NCI-H748 (cell line): ENCODE results near the gene SETD2.
"Not testable (repeated sequence)": the region's sequence is repeated elsewhere in the genome, so short reads cannot be mapped to it uniquely, and the experiment has no call there.

Experiments used
- DNase-seq: peaks from one replicate; lab custom pipeline; 2025; ENCODE audit not compliant: unreplicated experiment; lab: John Stamatoyannopoulos, UW

The SETD2 gene

DNA sequence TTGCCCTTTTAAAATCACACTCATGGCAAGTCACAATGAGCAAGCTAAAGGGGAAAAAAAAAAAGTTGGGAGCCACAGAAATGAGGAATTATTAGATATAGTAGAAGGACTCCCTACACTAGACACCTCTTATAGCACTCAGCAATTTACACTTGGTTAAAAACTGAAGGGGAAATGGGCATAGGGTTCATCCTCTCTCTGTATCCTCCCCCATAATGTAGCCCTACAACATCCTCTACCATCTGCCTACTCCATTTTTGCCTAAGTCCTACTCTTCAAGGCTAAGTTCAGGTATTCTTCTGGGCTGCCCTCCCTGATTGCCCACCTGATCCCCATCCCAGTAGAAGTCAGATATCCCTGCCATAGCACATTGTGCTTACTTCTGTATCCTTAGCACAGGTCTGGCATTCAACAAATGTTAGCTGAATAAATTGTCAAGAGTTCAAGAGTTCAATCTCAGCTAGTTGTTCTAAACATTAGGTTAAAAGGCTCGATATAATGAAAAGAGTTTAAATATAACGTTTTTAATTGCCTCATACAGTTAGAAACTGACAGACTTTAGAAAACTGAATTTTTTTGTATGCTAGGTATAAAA is 14.5 kb downstream of the SETD2 start:
- DNase-seq = no peak

DNA sequence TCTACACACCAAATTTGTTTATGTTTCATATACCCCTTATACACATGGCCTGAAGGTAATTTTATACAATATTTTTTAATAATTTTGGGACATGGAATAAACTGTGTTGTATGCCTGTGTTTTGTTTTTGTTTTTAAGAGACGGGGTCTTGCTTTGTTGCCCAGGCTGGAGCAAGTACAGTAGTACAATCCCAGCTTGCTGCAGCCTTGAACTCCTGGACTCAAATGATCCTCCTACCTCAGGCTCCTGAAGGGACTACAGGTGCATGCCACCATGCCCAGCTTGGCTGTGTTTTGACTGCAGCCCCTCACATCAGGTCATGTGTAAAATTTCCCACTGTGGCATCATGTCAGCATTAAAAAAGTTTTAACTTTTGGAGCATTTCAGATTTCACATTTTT is 18.6 kb downstream of the SETD2 start:
- DNase-seq = no peak

DNA sequence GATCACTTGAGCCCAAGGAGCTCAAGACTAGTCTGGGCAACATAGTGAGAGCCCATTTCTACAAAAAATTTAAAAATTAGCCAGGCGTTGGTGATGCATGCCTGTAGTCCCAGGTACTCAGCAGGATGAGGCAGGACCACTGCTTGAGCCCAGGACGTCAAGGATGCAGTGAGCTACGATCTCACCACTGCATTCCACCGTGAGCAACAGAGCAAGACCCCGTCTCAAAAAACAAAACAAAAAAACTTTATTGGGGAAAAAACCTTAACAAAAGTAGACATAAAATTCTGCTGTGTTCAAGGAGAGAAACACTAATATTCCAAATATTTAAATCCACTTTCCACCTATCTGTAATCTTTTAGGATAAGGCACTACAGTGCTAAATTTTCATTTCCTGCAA is 20.8 kb downstream of the SETD2 start:
- DNase-seq = no peak

DNA sequence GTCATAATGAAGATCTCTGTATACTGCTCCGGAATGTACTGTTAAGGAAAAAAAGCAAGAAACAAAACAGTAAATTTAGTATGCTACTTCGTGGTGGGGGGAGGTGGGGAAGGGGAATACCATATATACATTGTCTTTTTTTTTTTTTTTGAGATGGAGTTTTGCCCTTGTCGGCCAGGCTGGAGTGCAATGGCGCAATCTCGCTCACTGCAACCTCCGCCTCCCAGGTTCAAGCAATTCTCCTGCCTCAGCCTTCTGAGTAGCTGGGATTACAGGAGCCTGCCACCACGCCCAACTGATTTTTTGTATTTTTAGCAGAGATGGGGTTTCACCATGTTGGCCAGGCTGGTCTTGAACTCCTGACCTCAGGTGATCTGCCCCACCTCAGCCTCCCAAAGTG is 21.4 kb downstream of the SETD2 start:
- not testable (repeated sequence) for DNase-seq

DNA sequence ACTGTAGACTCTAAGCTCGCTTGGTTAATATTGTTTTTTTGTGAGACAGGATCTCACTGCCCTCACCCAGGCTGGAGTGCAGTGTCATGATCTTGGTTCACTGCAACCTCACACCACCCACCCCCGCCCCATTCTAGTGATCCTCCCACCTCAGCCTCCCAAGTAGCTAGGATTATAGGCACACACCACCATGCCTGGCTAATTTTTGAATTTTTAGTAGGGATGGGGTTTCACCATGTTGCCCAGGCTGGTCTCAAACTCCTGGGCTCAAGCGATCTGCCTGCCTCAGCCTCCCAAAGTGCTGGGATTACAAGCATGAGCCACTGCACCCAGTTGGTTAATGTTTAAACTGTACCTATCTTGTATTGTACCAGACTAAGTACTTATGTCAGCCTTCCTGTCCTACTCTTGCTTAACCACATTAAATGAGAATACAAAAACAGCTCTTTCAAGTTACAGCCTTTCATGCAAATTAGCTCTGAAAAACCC is 22.9 kb downstream of the SETD2 start:
- not testable (repeated sequence) for DNase-seq

DNA sequence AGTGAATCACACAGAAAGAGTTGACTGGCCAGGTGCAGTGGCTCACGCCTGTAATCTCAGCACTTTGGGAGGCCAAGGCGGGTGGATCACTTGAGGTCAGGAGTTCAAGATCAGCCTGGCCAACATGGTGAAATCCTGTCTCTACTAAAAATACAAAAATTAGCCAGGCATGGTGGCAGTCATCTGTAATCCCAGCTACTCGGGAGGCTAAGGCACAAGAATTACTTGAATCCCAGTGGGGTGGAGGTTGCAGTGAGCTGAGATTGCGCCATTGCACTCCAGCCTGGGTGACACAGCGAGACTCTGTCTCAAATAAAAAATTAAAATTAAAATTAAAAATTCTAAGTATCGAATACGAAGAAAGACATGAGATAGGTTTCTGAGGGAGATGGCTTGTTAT is 23.4 kb downstream of the SETD2 start:
- DNase-seq = not testable (repeated sequence)

DNA sequence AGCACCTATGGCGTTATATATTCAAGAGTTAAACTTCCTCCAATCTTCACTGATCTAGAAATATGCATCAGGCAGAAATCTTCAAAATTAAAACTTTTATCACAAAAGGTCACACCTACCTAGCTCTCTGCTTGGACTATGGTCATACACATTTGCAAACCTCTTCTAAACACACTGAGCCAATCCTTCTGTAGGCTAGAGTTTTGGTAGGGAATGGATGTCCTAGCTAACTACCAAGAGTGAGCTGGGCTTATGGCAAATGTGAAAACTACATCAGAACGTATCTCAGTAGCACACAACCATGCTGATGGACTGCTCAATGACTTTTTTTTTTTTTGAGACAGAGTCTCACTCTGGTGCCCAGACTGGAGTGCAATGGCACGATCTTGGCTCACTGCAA is 29.6 kb downstream of the SETD2 start:
- DNase-seq = no peak

DNA sequence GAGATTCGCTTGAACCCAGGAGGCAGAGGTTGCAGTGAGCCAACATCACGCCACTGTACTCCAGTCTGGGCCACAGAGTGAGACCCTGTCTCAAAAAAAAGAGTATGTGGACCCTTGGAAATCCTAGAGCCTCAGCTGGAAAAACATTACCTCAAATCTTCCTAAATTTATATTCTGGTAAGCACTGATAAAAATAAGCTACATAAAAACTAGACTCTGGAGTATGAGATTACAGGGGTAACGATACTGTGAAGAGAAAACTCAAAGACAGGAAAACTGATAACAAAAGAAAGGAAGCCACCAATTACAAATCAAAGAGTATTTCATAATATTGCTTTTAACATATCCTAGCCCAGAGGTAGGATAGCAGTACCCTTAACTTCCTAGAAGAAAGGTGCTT is 30.3 kb downstream of the SETD2 start:
- no peak for DNase-seq

DNA sequence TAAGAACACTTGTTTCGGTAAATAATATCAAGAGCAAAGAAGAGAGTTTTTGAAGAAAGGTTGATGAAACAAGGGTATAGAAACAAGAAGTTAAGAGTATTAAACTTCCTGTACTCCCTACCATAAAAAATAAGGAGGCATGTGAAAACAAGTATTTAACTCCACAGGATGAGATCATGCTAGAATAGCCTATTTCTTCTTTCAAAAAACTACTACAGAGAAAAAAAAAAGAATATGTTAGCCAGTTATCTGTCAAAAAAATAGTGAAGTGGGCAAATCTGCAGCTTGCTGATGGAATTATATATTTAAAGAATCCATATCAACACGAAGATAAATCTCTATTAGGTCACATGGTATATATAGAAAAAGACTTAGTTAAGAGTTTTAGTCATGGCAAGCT is 33.4 kb downstream of the SETD2 start:
- DNase-seq = no peak

DNA sequence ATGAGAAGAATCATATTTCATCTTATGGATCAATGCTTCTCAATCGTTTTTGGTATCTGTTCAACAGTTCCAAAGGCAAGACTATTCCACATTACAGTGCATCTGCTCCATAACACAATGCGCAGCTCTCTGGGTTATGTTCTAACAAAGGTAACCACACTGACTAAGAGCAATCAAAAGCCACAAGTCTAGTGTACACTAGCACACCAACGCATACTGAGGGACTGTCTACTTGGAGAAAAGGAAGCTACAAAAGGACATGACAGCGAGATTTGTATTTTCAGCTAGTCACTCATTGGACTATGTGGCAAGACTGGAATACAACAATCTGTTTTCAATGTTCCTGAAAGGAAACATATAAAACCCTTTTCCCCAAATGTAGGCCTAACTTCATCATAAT is 35.8 kb downstream of the SETD2 start:
- DNase-seq = no peak

DNA sequence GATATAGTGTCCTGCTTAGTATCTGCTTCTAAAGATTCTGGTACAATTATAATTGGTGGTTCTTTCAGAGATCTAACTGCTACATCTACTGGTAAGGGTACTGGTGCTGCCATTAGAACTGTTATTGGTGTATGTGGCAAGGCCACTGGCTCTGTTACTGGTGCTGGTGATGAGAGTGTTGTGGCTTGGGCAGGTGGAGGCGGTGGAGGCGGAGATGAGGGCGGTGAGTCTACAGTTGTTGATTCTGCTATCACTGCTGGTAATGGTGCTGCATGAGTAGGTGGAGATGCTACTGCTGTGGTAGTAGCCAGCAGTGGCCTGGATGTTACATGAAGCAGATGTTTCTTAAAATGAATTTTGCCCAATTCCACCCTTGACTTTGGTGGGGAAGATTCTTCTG is 40.1 kb downstream of the SETD2 start:
- DNase-seq = no peak

DNA sequence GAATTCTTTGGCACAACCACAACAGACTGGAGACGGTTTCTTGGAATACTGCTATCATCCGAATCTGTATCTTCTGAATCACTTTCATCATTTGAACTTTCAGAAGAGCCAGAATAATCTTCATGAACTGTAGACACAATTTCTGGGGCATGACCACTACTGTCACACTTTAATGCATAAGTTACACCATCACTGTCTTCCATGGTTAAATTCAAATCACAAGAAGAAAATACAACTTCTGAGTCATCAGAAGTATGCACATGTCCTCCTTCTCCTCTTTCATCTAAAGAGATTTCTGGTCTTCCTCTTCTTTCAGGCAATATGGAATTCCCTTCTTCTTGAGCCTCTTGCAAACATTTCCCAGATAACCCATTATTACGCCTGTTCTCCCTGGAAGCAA is 42.5 kb downstream of the SETD2 start:
- DNase-seq = no peak

DNA sequence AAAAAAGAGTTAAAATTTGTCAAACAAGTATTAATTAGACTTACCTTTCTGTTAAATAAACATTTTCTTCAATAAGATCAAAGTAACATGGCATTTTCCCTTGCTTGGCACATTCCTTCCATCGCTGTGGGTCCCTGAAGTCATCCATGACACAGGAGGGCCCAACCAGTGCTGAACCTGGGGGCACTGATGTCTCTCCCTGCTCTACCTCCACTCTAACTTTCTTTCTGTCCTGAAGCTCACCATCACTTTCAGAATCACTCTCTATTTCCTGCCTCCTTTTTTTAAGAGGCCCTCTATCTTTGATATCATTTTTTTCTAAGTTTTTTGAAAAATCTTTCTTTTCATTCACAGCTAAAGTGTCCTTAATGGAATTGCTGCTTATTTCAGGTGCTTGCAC is 43.8 kb downstream of the SETD2 start:
- no peak for DNase-seq

DNA sequence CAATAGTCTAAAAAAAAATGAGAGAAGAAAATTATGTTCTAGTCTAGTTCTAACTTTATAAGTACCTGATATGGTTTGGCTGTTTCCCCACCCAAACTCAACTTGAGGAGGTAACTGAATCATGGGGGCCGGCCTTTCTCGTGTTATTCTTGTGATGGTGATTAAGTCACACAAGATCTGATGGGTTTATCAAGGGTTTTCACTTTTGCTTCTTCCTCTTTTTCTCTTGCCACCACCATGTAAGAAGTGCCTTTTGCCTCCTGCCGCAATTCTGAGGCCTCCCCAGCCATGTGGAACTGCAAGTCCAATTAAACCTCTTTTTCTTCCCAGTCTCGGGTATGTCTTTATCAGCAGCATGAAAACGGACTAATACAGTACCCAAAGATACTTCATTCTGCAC is 44.5 kb downstream of the SETD2 start:
- not testable (repeated sequence) for DNase-seq

DNA sequence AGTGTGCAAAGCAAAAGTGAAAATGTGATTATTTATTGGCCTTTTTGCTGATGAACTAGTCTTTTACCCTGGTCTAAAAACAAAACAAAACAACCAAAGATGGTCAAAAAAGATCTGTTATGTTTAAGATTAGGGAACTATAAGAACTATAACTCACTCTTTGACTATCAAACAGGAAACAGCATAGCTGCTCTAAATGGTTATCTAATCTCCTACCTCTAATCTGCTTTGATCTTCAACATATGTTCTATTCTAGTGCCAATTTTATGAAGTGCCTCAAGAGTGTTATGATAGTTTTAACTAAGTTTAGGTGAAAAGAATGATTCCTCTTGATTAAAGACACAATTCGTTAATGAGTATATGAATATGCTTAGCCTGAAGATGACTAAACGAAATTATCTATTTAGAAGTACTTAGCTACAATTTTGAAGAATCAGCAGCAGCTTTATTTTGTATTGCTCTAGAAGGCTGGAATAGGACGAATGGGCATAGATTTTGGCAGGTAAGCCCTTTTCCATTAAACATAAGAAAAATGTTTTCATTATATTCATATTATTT is 46.0 kb downstream of the SETD2 start:
- no peak for DNase-seq

DNA sequence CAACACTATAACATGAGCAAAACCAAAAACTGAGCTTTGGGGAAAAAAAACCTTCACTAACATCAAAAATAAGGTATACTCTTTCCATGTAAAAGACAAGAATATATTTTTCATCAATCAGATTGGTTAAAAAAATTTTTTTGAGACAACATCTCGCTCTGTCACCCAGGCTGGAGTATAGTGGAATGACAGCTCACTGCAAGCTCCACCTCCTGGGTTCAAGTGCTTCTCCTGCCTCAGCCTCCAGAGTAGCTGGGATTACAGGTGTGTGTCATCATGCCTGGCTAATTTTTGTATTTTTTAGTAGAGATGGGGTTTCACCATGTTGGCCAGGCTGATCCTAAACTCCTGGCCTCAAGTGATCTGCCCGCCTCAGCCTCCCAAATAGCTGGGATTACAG is 48.4 kb downstream of the SETD2 start:
- not testable (repeated sequence) for DNase-seq

DNA sequence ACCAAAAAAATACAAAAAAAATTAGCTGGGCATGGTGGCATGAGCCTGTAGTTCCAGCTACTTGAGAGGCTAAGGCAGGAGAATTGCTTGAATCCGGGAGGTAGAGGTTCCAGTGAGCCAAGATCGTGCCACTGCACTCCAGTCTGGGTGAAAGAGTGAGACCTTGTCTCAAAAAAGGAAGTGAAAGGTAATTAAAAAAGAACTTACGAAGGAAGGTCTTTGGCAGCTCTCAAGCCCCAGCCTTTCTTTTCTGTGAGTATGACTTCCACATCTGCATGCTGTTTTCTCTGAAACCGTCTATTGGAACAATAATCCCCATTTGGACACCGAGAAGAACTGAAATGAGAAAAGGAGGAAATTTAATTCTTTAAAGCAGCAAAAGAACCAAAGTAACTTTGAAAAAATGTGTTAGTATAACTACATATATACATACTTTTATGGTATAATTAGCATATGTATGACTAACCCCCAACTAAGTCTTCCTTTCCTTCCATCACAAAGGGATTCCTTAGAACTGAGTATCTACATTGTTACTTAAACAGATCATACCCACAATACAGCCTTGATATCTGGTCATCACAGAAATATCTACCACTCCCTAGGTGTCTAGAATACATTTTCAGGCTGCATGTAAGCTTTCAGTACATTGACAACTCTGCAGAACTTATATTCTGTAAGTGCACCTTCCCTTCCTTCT is 50.1 kb downstream of the SETD2 start:
- no peak for DNase-seq

DNA sequence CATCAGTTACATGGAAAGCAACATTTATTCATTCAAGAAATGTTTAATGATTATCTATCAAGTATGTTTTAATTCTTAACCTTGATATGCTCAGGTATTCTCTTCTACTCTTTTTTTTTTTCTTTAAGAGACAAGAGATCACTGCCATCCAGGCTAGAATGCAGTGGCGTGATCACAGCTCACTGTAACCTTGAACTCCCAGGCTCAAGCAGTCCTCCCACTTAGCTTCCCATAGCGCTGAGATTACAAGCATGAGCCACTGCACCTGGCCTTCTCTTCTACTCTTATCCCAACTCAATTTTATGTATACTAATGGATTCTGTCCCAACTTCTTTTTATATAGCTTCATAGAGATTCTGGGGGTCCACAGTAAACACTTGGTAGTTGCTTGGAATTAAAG is 50.9 kb downstream of the SETD2 start:
- DNase-seq = no peak

DNA sequence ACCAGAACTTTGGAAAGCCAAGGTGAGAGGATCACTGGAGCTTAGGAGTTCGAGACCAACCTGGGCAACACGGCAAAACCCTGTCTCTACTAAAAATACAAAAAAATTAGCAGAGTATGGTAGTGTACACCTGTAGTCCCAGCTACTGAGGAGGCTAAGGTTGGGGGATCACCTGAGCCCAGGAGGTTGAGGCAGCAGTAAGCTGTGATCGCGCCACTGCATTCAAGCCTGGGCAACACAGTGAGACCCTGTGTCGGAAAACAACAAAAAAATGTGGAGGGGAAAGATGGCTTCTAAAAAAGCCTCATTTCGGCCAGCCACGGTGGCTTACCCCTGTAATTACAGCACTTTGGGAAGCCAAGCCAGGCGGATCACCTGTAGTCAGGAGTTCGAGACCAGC is 54.5 kb downstream of the SETD2 start:
- no peak for DNase-seq

DNA sequence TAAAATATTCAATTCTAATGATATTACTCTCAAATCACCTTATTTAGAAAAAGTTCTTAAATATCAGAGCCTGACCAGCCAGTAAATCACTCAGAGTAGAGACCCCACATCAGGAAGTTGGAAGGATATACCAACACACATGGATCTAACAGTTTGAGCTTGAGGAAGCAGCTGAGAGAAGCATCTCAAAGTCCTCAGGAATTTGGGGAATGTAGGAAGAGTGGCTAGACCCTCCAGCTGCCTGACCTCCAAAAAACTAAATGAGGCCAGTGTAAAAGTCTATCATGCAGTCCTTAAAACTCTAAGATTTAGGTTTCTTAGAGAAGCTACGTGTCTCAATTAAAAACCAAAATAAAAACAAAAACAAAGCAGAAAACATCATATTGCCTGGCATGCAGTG is 55.4 kb downstream of the SETD2 start:
- DNase-seq = no peak

DNA sequence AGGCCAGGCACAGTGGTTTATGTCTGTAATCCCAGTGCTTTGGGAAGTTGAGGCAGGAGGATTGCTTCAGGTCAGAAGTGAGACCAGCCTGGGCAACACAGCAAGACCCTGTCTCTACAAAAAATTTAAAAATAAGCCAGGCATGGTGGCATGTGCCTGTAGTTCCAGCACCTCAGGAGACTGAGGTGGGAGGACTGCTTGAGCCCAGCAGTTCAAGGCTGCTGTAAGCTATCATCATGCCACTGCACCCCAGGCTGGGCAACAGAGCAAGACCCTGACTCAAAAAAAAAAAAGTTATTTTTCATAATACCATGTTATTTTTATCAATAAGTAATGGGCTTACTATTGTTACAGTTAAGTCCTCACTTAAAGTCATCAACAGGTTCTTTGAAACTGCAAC is 59.7 kb downstream of the SETD2 start:
- no peak for DNase-seq

DNA sequence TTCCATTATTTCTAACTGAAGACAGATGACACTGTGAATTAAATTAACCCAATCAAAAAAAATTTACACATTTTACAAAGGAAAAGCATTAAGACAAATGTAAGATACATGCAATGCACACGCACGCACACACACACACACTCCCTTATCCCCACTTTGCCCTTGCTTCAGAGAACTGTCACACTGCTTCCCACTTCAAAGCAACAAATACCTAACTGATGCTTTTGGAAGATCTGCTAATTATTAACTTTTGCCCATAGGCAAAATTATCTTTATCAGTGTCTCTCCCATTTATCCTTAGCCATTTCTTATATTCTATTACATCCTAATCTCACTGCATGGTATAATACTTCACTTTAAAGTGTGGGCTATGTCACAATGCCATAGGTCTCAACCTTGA is 60.3 kb downstream of the SETD2 start:
- DNase-seq = no peak
